Activated CD4-positive, alpha-beta T cell treated with anti-CD3 and anti-CD28 coated beads for 36 hours (primary cell): Measurements from ENCODE around the gene ERGIC3. TPM values are rescaled to one million over a fixed set of nuclear protein-coding genes. Genes with fewer than 3 reads are reported as not detected.

Source experiments
- ATAC-seq: fragments of 200-7000 bp; cut with Tn5 transposase; one replicate; pipeline ENCODE4 v1.10.0; 2021; ENCODE audit warnings: mild to moderate bottlenecking, moderate library complexity
- CTCF ChIA-PET: fragments of 350-600 bp; sonication (Branson Sonifier 250); formaldehyde crosslinking; loops from one replicate; lab custom pipeline; 2021; ENCODE audit warnings: antibody characterized with exemption; lab: Charles Lee
- POLR2A ChIA-PET: fragments of 350-600 bp; sonication (Branson Sonifier 250); formaldehyde crosslinking; loops from one replicate; lab custom pipeline; 2021; ENCODE audit warnings: antibody characterized with exemption, inconsistent platforms; lab: Charles Lee
- DNase-seq: peaks from one replicate; pipeline ENCODE4 v3.0.0-alpha.2; 2020
- H3K27ac Mint-ChIP-seq: one replicate; pipeline ENCODE4 v1.8.0; 2021; ENCODE audit warnings: mixed read lengths
- H3K27me3 Mint-ChIP-seq: one replicate; pipeline ENCODE4 v1.8.0; 2021; ENCODE audit warnings: mixed read lengths
- H3K36me3 Mint-ChIP-seq: one replicate; pipeline ENCODE4 v1.8.0; 2021; ENCODE audit warnings: low read depth, mixed read lengths
- H3K4me1 Mint-ChIP-seq: one replicate; pipeline ENCODE4 v1.8.0; 2021; ENCODE audit warnings: mixed read lengths
- H3K4me3 Mint-ChIP-seq: one replicate; pipeline ENCODE4 v1.8.0; 2021; ENCODE audit warnings: mild to moderate bottlenecking, moderate library complexity, mixed read lengths
- H3K9me3 Mint-ChIP-seq: one replicate; pipeline ENCODE4 v1.8.0; 2021; ENCODE audit warnings: low read depth, mixed read lengths
- intact Hi-C, 2 experiments: fragments of 100-400 bp; cut with DNase I in 1 of 2; cut with micrococcal nuclease in 1 of 2; formaldehyde crosslinking; loops; one replicate each; pipeline versions ENCODE4 v1.14.2 to v1.15.1; 2022 to 2024; cut with DNase I, micrococcal nuclease
- total RNA-seq, 2 experiments: library from RNA; stranded (reverse); gene quantifications; one replicate each; pipeline ENCODE4 v1.2.3, GENCODE V29; 2021

The ERGIC3 gene
- total RNA-seq, 2 experiments from 2014 or later = 109 to 127 TPM

- Mint-ChIP-seq H3K4me1 (no peaks in the 10 kb centered on the region), H3K27me3 (no peaks in the 10 kb centered on the region), H3K27ac (no peak overlapping the region), H3K4me3 (no peak overlapping the region), H3K9me3 (no peaks in the 10 kb centered on the region), H3K36me3 (peaks cover 7% of the 10 kb centered on the region)
- peak; percentile 28 for DNase-seq
- peak; percentile 58 for ATAC-seq
- POLR2A ChIA-PET = no interaction called here
- CTCF ChIA-PET = interaction anchor here (1.2 kb wide), 1 partner anchor 26 kb away, joined by 3 read pairs; no protein-coding TSS in a partner anchor
- intact Hi-C loops = no loop called here
These were observed 19.4 kb downstream of the ERGIC3 start for GRCh38 chr20:35561268-35561667.

GRCh38 chr20:35561671-35562070, 19.8 kb downstream of the ERGIC3 start:
- ChIA-PET POLR2A (no interaction called here), CTCF (interaction anchor here (0.6 to 1.2 kb wide), 2 partner anchors 26 to 219 kb away, joined by 3 to 4 read pairs; no protein-coding TSS in a partner anchor)
- no peaks in the 10 kb centered on the region for H3K9me3 Mint-ChIP-seq
- ATAC-seq = no peak
- no peak for DNase-seq
- H3K27me3 Mint-ChIP-seq = no peaks in the 10 kb centered on the region
- H3K36me3 Mint-ChIP-seq = peaks cover 3% of the 10 kb centered on the region
- intact Hi-C loops = no loop called here
- no peaks in the 10 kb centered on the region for H3K4me1 Mint-ChIP-seq
- H3K4me3 Mint-ChIP-seq = no peak overlapping the region
- H3K27ac Mint-ChIP-seq = no peak overlapping the region

GRCh38 chr20:35562541-35563110, 20.7 kb downstream of the ERGIC3 start:
- Mint-ChIP-seq H3K36me3 (peaks cover 3% of the 10 kb centered on the region), H3K27me3 (no peaks in the 10 kb centered on the region), H3K4me3 (no peak overlapping the region), H3K27ac (no peak overlapping the region), H3K9me3 (no peaks in the 10 kb centered on the region), H3K4me1 (no peaks in the 10 kb centered on the region)
- no peak for DNase-seq
- POLR2A ChIA-PET = interaction anchor here (0.5 kb wide), 1 partner anchor 30 kb away, joined by 6 read pairs; no protein-coding TSS in a partner anchor
- intact Hi-C loops = no loop called here
- CTCF ChIA-PET = interaction anchor here (0.6 kb wide), 1 partner anchor 57 kb away, joined by 3 read pairs; no protein-coding TSS in a partner anchor
- ATAC-seq = no peak

GRCh38 chr20:35563834-35564233, 22.0 kb downstream of the ERGIC3 start:
- ATAC-seq (no peak), DNase-seq (no peak)
- no peaks in the 10 kb centered on the region for H3K4me1 Mint-ChIP-seq
- peaks cover 3% of the 10 kb centered on the region for H3K36me3 Mint-ChIP-seq
- H3K27me3 Mint-ChIP-seq = no peaks in the 10 kb centered on the region
- H3K9me3 Mint-ChIP-seq = no peaks in the 10 kb centered on the region
- POLR2A ChIA-PET = no interaction called here
- H3K4me3 Mint-ChIP-seq = no peak overlapping the region
- CTCF ChIA-PET = no interaction called here
- H3K27ac Mint-ChIP-seq = no peak overlapping the region
- intact Hi-C loops = no loop called here

GRCh38 chr20:35564905-35565304, 23.0 kb downstream of the ERGIC3 start:
- Mint-ChIP-seq H3K36me3 (no peaks in the 10 kb centered on the region), H3K27ac (no peak overlapping the region), H3K27me3 (no peaks in the 10 kb centered on the region), H3K4me3 (no peak overlapping the region), H3K4me1 (no peaks in the 10 kb centered on the region), H3K9me3 (no peaks in the 10 kb centered on the region)
- CTCF ChIA-PET = no interaction called here
- no peak for ATAC-seq
- no peak for DNase-seq
- POLR2A ChIA-PET = interaction anchor here (0.6 kb wide), 1 partner anchor 29 kb away, joined by 3 read pairs; no protein-coding TSS in a partner anchor
- intact Hi-C loops = no loop called here

GRCh38 chr20:35568645-35569044, 26.8 kb downstream of the ERGIC3 start:
- Mint-ChIP-seq H3K27me3 (no peaks in the 10 kb centered on the region), H3K4me3 (no peak overlapping the region), H3K27ac (no peak overlapping the region), H3K9me3 (no peaks in the 10 kb centered on the region), H3K36me3 (no peaks in the 10 kb centered on the region), H3K4me1 (no peaks in the 10 kb centered on the region)
- ATAC-seq (peak; percentile 42), DNase-seq (peak; percentile 25)
- intact Hi-C loops = no loop called here
- ChIA-PET CTCF (interaction anchor here (0.6 to 0.7 kb wide), 2 partner anchors 31 to 1478 kb away, joined by 3 to 4 read pairs; no protein-coding TSS in a partner anchor), POLR2A (no interaction called here)

GRCh38 chr20:35571555-35571954, 29.7 kb downstream of the ERGIC3 start:
- DNase-seq (no peak), ATAC-seq (no peak)
- Mint-ChIP-seq H3K9me3 (no peaks in the 10 kb centered on the region), H3K4me1 (no peaks in the 10 kb centered on the region), H3K27me3 (no peaks in the 10 kb centered on the region), H3K4me3 (no peak overlapping the region), H3K36me3 (no peaks in the 10 kb centered on the region), H3K27ac (no peak overlapping the region)
- ChIA-PET CTCF (interaction anchor here (0.5 to 1.4 kb wide), 3 partner anchors 30 to 667 kb away, joined by 3 to 5 read pairs (median 4); no protein-coding TSS in a partner anchor), POLR2A (no interaction called here)
- intact Hi-C loops = no loop called here

- H3K4me1 Mint-ChIP-seq = no peaks in the 10 kb centered on the region
- H3K9me3 Mint-ChIP-seq = no peaks in the 10 kb centered on the region
- H3K4me3 Mint-ChIP-seq = no peak overlapping the region
- ATAC-seq (no peak), DNase-seq (no peak)
- no peaks in the 10 kb centered on the region for H3K36me3 Mint-ChIP-seq
- POLR2A ChIA-PET = interaction anchor here (0.6 kb wide), 1 partner anchor 156 kb away, joined by 3 read pairs; no protein-coding TSS in a partner anchor
- no peak overlapping the region for H3K27ac Mint-ChIP-seq
- CTCF ChIA-PET = no interaction called here
- intact Hi-C loops = no loop called here
- no peaks in the 10 kb centered on the region for H3K27me3 Mint-ChIP-seq
These were observed 31.0 kb downstream of the ERGIC3 start for GRCh38 chr20:35572838-35573237.

- DNase-seq (no peak), ATAC-seq (no peak)
- ChIA-PET CTCF (no interaction called here), POLR2A (interaction anchor here (0.6 kb wide), 1 partner anchor 11 kb away, joined by 3 read pairs; no protein-coding TSS in a partner anchor)
- intact Hi-C loops = no loop called here
- no peak overlapping the region for H3K4me3 Mint-ChIP-seq
- H3K27me3 Mint-ChIP-seq = no peaks in the 10 kb centered on the region
- no peaks in the 10 kb centered on the region for H3K4me1 Mint-ChIP-seq
- no peaks in the 10 kb centered on the region for H3K36me3 Mint-ChIP-seq
- H3K27ac Mint-ChIP-seq = no peak overlapping the region
- H3K9me3 Mint-ChIP-seq = no peaks in the 10 kb centered on the region
These were observed 34.1 kb downstream of the ERGIC3 start for GRCh38 chr20:35575958-35576357.

GRCh38 chr20:35576816-35577215, 34.9 kb downstream of the ERGIC3 start:
- no peaks in the 10 kb centered on the region for H3K27me3 Mint-ChIP-seq
- CTCF ChIA-PET = interaction anchor here (0.6 kb wide), 2 partner anchors 114 to 723 kb away, joined by 3 read pairs; no protein-coding TSS in a partner anchor
- H3K4me3 Mint-ChIP-seq = no peak overlapping the region
- DNase-seq (no peak), ATAC-seq (no peak)
- intact Hi-C loops = no loop called here
- POLR2A ChIA-PET = no interaction called here
- H3K9me3 Mint-ChIP-seq = no peaks in the 10 kb centered on the region
- no peaks in the 10 kb centered on the region for H3K4me1 Mint-ChIP-seq
- H3K27ac Mint-ChIP-seq = no peak overlapping the region
- H3K36me3 Mint-ChIP-seq = no peaks in the 10 kb centered on the region

- Mint-ChIP-seq H3K4me3 (no peak overlapping the region), H3K9me3 (peaks cover 3% of the 10 kb centered on the region)
These were observed 36.6 kb downstream of the ERGIC3 start for GRCh38 chr20:35578469-35578868.

GRCh38 chr20:35579196-35579595, 37.3 kb downstream of the ERGIC3 start:
- ChIA-PET POLR2A (no interaction called here), CTCF (no interaction called here)
- Mint-ChIP-seq H3K9me3 (peaks cover 3% of the 10 kb centered on the region), H3K36me3 (no peaks in the 10 kb centered on the region), H3K4me3 (no peak overlapping the region), H3K27ac (no peak overlapping the region), H3K27me3 (no peaks in the 10 kb centered on the region), H3K4me1 (no peaks in the 10 kb centered on the region)
- no peak for DNase-seq
- intact Hi-C loops = no loop called here
- ATAC-seq = no peak

More at GRCh38 chr20:35578469-35578868, 36.6 kb downstream of the ERGIC3 start:
- Mint-ChIP-seq H3K36me3 (no peaks in the 10 kb centered on the region), H3K27me3 (no peaks in the 10 kb centered on the region), H3K4me1 (no peaks in the 10 kb centered on the region), H3K27ac (no peak overlapping the region)
- intact Hi-C loops = no loop called here
- POLR2A ChIA-PET = interaction anchor here (0.6 kb wide), 1 partner anchor 240 kb away, joined by 3 read pairs; no protein-coding TSS in a partner anchor
- ATAC-seq (no peak), DNase-seq (no peak)
- CTCF ChIA-PET = no interaction called here
